Measurements from ENCODE around the gene PRR5. TPM values are rescaled to one million over a fixed set of nuclear protein-coding genes. Genes with fewer than 3 reads are reported as not detected.

PRR5 gene
- total RNA-seq, 1 donor from 2014 or later, result 4.0 TPM

DNA sequence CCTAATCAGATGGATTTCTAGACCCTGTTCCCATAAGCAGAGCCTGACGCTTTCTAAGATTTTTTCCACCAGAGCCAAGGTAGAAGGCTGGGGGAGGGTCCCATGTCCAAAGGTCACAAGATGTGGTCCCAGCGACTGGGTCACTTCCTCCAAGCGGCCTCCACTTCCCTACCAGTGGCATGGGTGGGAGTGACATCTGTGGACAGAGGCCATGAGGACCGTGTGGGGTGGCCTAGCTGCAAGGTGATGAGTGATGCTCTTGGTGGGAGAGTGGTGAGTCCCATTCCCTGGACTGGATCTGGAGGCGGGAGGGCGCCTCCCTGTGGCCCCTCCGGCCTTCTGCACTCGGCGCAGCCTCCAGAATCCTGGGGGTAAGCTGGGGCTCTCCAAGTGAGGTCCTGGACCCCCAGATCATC lies 32.4 kb upstream of the PRR5 start:
- Histone ChIP-seq H3K27me3 (peaks cover 28% of the 10 kb centered on the region), H3K9me3 (ENCODE audit: low read depth) (no peaks in the 10 kb centered on the region), H3K9ac (no peak overlapping the region), H2AFZ (replicated peaks) (no peak overlapping the region), H3K79me2 (ENCODE audit: low read depth) (no peaks in the 10 kb centered on the region), H3K27ac (no peak overlapping the region), H3F3A (ENCODE audit: low read depth) (peaks cover 19% of the 10 kb centered on the region), H3K4me1 (no peaks in the 10 kb centered on the region), H3K4me2 (peak overlapping the region; percentile 79), H3K36me3 (no peaks in the 10 kb centered on the region), H3K4me3 (peak overlapping the region; percentile 59), H4K20me1 (ENCODE audit: low read depth) (no peaks in the 10 kb centered on the region)
- Mint-ChIP-seq H3K9me3 (no peaks in the 10 kb centered on the region), H3K36me3 (no peaks in the 10 kb centered on the region), H3K27me3 (ENCODE audit: insufficient read depth, low read depth) (peaks cover 17% of the 10 kb centered on the region), H3K4me3 (peak overlapping the region; percentile 84), H3K27ac (no peak overlapping the region), H3K4me1 (peaks cover 21% of the 10 kb centered on the region)
- peak; percentile 68 for DNase-seq (ENCODE audit: low spot score)
- TF ChIP-seq EZH2 (IDR thresholded peaks at IDR 0.05), result no peak
- no peak for TF ChIP-seq EZH2phosphoT487 (IDR thresholded peaks at IDR 0.05)
- TF ChIP-seq, protein P1, sequence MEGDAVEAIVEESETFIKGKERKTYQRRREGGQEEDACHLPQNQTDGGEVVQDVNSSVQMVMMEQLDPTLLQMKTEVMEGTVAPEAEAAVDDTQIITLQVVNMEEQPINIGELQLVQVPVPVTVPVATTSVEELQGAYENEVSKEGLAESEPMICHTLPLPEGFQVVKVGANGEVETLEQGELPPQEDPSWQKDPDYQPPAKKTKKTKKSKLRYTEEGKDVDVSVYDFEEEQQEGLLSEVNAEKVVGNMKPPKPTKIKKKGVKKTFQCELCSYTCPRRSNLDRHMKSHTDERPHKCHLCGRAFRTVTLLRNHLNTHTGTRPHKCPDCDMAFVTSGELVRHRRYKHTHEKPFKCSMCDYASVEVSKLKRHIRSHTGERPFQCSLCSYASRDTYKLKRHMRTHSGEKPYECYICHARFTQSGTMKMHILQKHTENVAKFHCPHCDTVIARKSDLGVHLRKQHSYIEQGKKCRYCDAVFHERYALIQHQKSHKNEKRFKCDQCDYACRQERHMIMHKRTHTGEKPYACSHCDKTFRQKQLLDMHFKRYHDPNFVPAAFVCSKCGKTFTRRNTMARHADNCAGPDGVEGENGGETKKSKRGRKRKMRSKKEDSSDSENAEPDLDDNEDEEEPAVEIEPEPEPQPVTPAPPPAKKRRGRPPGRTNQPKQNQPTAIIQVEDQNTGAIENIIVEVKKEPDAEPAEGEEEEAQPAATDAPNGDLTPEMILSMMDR (IDR thresholded peaks at IDR 0.05), result peak; percentile 69

DNA sequence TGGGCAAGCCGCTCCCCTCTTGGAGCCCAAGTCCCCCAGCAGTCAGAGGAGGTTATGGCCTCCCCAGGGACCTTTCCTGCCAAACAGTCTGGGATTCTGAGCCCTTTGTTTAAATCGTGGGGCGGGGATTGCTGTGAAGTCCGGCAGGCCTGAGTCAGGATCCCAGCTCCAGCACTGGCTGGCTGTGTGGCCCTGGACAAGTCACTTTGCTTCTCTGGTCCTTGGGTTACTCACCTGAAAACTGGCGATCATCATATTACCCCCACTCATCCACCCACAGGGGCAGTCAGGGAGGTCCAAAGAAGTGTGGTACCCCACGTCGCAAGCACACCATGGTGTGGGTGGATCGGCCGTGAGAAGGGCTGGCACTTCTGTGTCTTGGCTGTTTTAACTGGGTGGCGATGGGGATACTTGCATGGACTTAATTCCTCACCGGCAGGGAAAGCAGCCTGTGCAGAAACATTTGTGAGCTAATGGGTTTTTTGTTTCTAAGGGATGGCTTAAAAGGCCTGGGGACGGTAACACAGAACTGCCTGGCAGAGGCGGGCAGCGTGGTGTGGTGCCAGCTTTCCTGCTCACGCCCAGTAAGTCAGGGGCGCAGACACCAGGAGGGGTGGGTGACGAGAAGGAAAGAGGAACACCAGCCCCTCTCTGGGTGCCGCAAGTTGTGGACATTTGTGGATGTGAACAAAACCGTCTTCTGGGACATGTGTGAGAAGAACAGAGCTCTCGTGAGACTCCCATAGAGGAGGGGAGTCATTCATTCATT lies 31.6 kb upstream of the PRR5 start:
- Histone ChIP-seq H3K4me3 (no peak overlapping the region), H3K9me3 (ENCODE audit: low read depth) (no peaks in the 10 kb centered on the region), H3K27ac (no peak overlapping the region), H3K36me3 (no peaks in the 10 kb centered on the region), H3K4me1 (no peaks in the 10 kb centered on the region), H3K4me2 (no peak overlapping the region), H2AFZ (replicated peaks) (no peak overlapping the region), H3F3A (ENCODE audit: low read depth) (peaks cover 19% of the 10 kb centered on the region), H4K20me1 (ENCODE audit: low read depth) (no peaks in the 10 kb centered on the region), H3K27me3 (peaks cover 28% of the 10 kb centered on the region), H3K79me2 (ENCODE audit: low read depth) (no peaks in the 10 kb centered on the region), H3K9ac (no peak overlapping the region)
- no peak for DNase-seq (ENCODE audit: low spot score)
- H3K4me1 Mint-ChIP-seq, result peaks cover 19% of the 10 kb centered on the region
- H3K27me3 Mint-ChIP-seq (ENCODE audit: insufficient read depth, low read depth), result peaks cover 17% of the 10 kb centered on the region
- TF ChIP-seq EZH2phosphoT487 (IDR thresholded peaks at IDR 0.05) (no peak), EZH2 (IDR thresholded peaks at IDR 0.05) (no peak)
- TF ChIP-seq, protein P1 (IDR thresholded peaks at IDR 0.05), result no peak
- no peaks in the 10 kb centered on the region for H3K9me3 Mint-ChIP-seq
- H3K4me3 Mint-ChIP-seq, result peak overlapping the region; percentile 84
- H3K27ac Mint-ChIP-seq, result no peak overlapping the region
- no peaks in the 10 kb centered on the region for H3K36me3 Mint-ChIP-seq

DNA sequence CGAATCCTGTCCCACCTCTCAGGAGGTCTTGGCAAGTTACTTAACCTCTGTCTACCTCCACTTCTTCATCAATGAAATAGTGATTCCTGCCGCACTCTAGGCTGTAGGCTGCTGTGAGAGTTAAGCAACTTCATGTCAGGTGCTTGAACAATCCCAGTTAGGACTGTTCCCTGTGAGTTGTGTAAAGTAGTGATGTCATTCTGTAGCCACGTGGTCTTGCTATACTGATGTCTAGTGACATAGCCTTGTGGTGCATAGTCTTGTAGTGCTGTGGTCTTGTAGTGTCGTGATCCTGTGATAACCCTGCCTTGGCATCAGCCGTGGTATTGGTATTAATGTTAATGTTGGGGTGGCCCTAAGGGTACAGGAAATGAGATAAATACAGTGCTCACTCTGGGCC lies 30.3 kb upstream of the PRR5 start:
- H3K9ac ChIP-seq, result no peak overlapping the region
- no peaks in the 10 kb centered on the region for H3K36me3 ChIP-seq
- H3K27ac ChIP-seq, result no peak overlapping the region
- H3K9me3 ChIP-seq (ENCODE audit: low read depth), result no peaks in the 10 kb centered on the region
- H3K4me3 ChIP-seq, result no peak overlapping the region
- no peak overlapping the region for H2AFZ ChIP-seq (replicated peaks)
- H3K27me3 ChIP-seq, result peaks cover 23% of the 10 kb centered on the region
- no peaks in the 10 kb centered on the region for H3K4me1 ChIP-seq
- no peaks in the 10 kb centered on the region for H3K79me2 ChIP-seq (ENCODE audit: low read depth)
- DNase-seq (ENCODE audit: low spot score), result no peak
- no peaks in the 10 kb centered on the region for H3K9me3 Mint-ChIP-seq
- H4K20me1 ChIP-seq (ENCODE audit: low read depth), result no peaks in the 10 kb centered on the region
- no peak overlapping the region for H3K4me2 ChIP-seq
- peak overlapping the region; percentile 79 for H3K27ac Mint-ChIP-seq
- H3K4me3 Mint-ChIP-seq, result no peak overlapping the region
- TF ChIP-seq EZH2phosphoT487 (IDR thresholded peaks at IDR 0.05) (no peak), EZH2 (IDR thresholded peaks at IDR 0.05) (no peak)
- TF ChIP-seq, protein P1 (IDR thresholded peaks at IDR 0.05), result no peak
- peaks cover 20% of the 10 kb centered on the region for H3K4me1 Mint-ChIP-seq
- H3K27me3 Mint-ChIP-seq (ENCODE audit: insufficient read depth, low read depth), result peaks cover 18% of the 10 kb centered on the region
- no peaks in the 10 kb centered on the region for H3K36me3 Mint-ChIP-seq
- peaks cover 19% of the 10 kb centered on the region for H3F3A ChIP-seq (ENCODE audit: low read depth)
